Measurements from ENCODE around the gene SCYL2.
"Not testable (repeated sequence)": the region's sequence is repeated elsewhere in the genome, so short reads cannot be mapped to it uniquely, and the experiment has no call there.

The SCYL2 gene

GRCh38 chr12:100243137-100243536 is 23.8 kb upstream of the SCYL2 start:
- no peak for DNase-seq (ENCODE audit: low read depth in 1 of 2, low spot score in 1 of 2)
- in situ Hi-C loops (cut with HindIII; ENCODE audit: low pct_unique_long_range_greater_than_20kb, low sequenced_read_pairs): no loop called here

DNA sequence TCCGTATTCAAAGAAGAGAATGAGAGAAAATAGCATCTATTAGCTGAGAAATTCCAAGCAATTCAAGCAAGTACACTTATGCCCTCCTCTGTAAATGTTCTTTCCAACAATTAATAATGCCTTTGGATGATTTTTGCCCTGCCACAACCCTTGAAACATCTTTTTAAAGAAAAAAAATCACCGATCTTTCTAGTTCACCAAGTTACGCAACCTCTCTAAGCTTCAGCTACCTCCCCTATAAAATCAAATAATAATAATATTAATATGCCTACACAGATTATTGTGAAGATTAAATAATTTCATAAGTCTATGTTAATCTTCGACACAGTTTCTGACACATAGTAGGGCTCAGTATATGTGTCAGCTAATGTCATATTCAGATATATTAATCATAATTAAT is 19.2 kb upstream of the SCYL2 start:
- DNase-seq (ENCODE audit: low read depth in 1 of 2, low spot score in 1 of 2): no peak
- in situ Hi-C loops (cut with HindIII; ENCODE audit: low pct_unique_long_range_greater_than_20kb, low sequenced_read_pairs): no loop called here
- TF ChIP-seq JUND (IDR thresholded peaks at IDR 0.05; ENCODE audit: low read depth): no peak

More at GRCh38 chr12:100243137-100243536, 23.8 kb upstream of the SCYL2 start:
- no peak for TF ChIP-seq JUND (IDR thresholded peaks at IDR 0.05; ENCODE audit: low read depth)

- DNase-seq (ENCODE audit: low read depth in 1 of 2, low spot score in 1 of 2): no peak
- in situ Hi-C loops (cut with HindIII; ENCODE audit: low pct_unique_long_range_greater_than_20kb, low sequenced_read_pairs): no loop called here
- no peak for TF ChIP-seq JUND (IDR thresholded peaks at IDR 0.05; ENCODE audit: low read depth)
Measured at GRCh38 chr12:100248886-100249285, 18.1 kb upstream of the SCYL2 start.

DNA sequence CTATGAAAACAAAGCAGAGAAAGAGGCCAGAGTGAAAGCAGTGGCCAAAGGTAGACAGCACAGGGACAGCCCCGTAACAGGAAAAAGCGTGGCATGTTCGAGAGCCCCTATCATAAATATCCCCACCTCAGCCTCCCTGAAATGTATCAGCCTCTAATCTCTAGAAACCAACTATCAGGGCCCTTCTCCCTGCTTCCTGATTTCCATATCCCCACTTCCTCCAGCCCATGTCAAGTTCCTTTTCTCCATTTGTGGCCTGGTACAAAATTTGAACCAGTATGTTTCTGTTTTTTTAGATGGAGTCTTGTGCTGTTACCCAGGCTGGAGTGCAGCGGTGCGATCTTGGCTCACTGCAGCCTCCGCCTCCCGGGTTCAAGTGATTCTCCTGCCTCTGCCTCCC is 17.0 kb upstream of the SCYL2 start:
- in situ Hi-C loops (cut with HindIII; ENCODE audit: low pct_unique_long_range_greater_than_20kb, low sequenced_read_pairs): no loop called here
- DNase-seq (ENCODE audit: low read depth in 1 of 2, low spot score in 1 of 2): no peak
- no peak for TF ChIP-seq JUND (IDR thresholded peaks at IDR 0.05; ENCODE audit: low read depth)

DNA sequence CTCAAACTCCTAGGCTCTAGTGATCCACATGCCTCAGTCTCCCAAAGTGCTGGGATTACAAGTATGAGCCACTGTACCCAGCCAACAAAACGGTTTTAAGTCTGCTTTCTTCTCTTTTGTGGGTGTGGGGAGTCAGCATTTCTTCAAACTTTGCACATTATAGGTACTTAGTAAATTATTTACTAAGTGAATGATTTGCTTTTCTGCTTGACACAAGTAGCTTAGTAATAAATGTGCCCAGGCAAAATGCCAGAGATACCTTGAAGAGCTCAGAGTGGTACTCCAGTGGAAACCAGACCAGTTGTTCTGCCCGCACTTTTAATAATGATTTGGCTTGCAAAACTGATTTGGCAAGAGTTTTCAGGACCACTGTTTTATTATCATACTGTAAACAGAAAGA is 15.1 kb upstream of the SCYL2 start:
- no peak for TF ChIP-seq JUND (IDR thresholded peaks at IDR 0.05; ENCODE audit: low read depth)
- in situ Hi-C loops (cut with HindIII; ENCODE audit: low pct_unique_long_range_greater_than_20kb, low sequenced_read_pairs): no loop called here
- DNase-seq (ENCODE audit: low read depth in 1 of 2, low spot score in 1 of 2): no peak

DNA sequence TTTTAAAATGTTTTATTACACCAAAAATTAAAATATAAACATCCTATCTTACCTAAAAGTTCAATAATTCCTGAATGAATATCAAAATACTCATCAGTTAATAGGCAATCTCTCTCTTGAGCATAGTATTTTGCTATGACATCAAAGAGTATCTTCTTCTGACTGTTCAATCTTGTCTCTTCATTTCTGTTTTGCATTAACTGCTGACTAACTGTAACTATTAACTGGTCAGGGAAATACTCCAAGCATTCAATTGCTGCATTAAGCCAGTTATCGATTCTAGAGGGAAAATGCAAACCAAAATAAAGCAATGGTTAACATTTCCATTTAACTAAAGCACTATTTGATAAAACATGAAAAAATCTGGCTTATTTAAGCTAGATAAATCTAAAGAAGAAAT is 13.5 kb upstream of the SCYL2 start:
- in situ Hi-C loops (cut with HindIII; ENCODE audit: low pct_unique_long_range_greater_than_20kb, low sequenced_read_pairs): no loop called here
- TF ChIP-seq JUND (IDR thresholded peaks at IDR 0.05; ENCODE audit: low read depth): no peak
- no peak for DNase-seq (ENCODE audit: low read depth in 1 of 2, low spot score in 1 of 2)

DNA sequence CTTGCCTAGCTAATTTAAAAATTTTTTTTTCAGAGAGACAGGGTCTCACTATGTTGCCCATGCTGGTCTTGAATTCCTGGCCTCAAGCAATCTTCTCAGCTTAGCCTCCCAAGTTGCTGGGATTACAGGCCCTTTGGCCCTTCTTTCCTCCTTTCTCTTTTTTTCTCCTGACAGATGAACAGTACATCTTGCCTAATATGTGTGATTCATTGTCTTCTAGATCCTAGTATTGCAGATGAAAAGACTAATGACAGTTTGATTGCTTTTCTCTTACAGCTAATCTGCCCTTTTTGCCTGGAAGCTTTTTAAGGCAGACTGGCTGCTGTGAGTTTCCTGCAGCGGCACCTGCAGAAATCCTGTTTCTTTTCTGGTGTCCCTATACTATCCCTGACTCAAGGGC is 12.1 kb upstream of the SCYL2 start:
- no peak for TF ChIP-seq JUND (IDR thresholded peaks at IDR 0.05; ENCODE audit: low read depth)
- no peak for DNase-seq (ENCODE audit: low read depth in 1 of 2, low spot score in 1 of 2)
- in situ Hi-C loops (cut with HindIII; ENCODE audit: low pct_unique_long_range_greater_than_20kb, low sequenced_read_pairs): no loop called here

GRCh38 chr12:100258127-100258526 is 8.8 kb upstream of the SCYL2 start:
- TF ChIP-seq JUND (IDR thresholded peaks at IDR 0.05; ENCODE audit: low read depth): no peak
- in situ Hi-C loops (cut with HindIII; ENCODE audit: low pct_unique_long_range_greater_than_20kb, low sequenced_read_pairs): no loop called here
- DNase-seq (ENCODE audit: low read depth in 1 of 2, low spot score in 1 of 2): no peak

DNA sequence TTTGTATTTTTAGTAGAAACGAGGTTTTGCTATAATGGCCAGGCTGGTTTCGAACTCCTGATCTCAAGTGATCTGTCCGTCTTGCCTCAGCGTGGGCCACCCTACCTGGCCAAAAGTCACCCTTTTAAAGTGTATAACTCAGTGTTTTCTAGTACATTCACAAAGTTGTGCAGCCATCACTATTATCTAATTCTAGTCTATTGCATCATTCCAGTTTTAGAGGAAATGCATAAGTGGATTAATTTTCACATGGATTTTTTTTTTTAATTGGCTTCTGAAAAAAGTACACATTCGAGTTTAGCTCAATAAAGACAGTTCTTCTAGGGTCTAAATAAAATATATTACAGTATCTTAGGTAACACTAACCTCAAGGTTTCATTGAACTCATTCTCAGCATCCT is 3.8 kb upstream of the SCYL2 start:
- no peak for TF ChIP-seq JUND (IDR thresholded peaks at IDR 0.05; ENCODE audit: low read depth)
- in situ Hi-C loops (cut with HindIII; ENCODE audit: low pct_unique_long_range_greater_than_20kb, low sequenced_read_pairs): no loop called here
- no peak for DNase-seq (ENCODE audit: low read depth in 1 of 2, low spot score in 1 of 2)

GRCh38 chr12:100265107-100265506 is 1.9 kb upstream of the SCYL2 start:
- in situ Hi-C loops (cut with HindIII; ENCODE audit: low pct_unique_long_range_greater_than_20kb, low sequenced_read_pairs); DNase-seq (ENCODE audit: low read depth in 1 of 2, low spot score in 1 of 2): not testable (repeated sequence)

GRCh38 chr12:100265732-100266584 is 1.0 kb upstream of the SCYL2 start:
- in situ Hi-C loops (cut with HindIII; ENCODE audit: low pct_unique_long_range_greater_than_20kb, low sequenced_read_pairs): no loop called here
- no peak for TF ChIP-seq JUND (IDR thresholded peaks at IDR 0.05; ENCODE audit: low read depth)
- DNase-seq (ENCODE audit: low read depth in 1 of 2, low spot score in 1 of 2): no peak

GRCh38 chr12:100266585-100266834 is 467 bp upstream of the SCYL2 start:
- no peak for TF ChIP-seq JUND (IDR thresholded peaks at IDR 0.05; ENCODE audit: low read depth)
- DNase-seq (ENCODE audit: low read depth in 1 of 2, low spot score in 1 of 2): peak in 1 of 2 experiments; percentile 89
- in situ Hi-C loops (cut with HindIII; ENCODE audit: low pct_unique_long_range_greater_than_20kb, low sequenced_read_pairs): no loop called here

- DNase-seq (ENCODE audit: low read depth in 1 of 2, low spot score in 1 of 2): peak; percentile 14 to 41
- in situ Hi-C loops (cut with HindIII; ENCODE audit: low pct_unique_long_range_greater_than_20kb, low sequenced_read_pairs): no loop called here
- TF ChIP-seq JUND (IDR thresholded peaks at IDR 0.05; ENCODE audit: low read depth): no peak
Measured at GRCh38 chr12:100267603-100268281, 765 bp downstream of the SCYL2 start.
